Prostate gland (tissue), 2 donors: Measurements from ENCODE around the gene BMI1.

Experiments
- POLR2AphosphoS5 ChIP-seq: sonication (generic); formaldehyde crosslinking; IDR thresholded peaks from one replicate; pipeline ENCODE4 v1.6.1; 2017; ENCODE audit warnings: antibody characterized with exemption
- TF ChIP-seq, protein P1 (sequence below), 4 experiments: fragments of 200-600 bp in 2 of 4; fragments of 450-650 bp in 2 of 4; sonication (generic) in 2 of 4; IDR thresholded peaks; 1 replicate in 3 of 4; 2 replicates in 1 of 4; pipeline ENCODE4 v1.5.1; 2016 to 2019; ENCODE audit warnings: antibody characterized with exemption in 4 of 4, mild to moderate bottlenecking in 2 of 4, moderate library complexity in 2 of 4

DNA sequence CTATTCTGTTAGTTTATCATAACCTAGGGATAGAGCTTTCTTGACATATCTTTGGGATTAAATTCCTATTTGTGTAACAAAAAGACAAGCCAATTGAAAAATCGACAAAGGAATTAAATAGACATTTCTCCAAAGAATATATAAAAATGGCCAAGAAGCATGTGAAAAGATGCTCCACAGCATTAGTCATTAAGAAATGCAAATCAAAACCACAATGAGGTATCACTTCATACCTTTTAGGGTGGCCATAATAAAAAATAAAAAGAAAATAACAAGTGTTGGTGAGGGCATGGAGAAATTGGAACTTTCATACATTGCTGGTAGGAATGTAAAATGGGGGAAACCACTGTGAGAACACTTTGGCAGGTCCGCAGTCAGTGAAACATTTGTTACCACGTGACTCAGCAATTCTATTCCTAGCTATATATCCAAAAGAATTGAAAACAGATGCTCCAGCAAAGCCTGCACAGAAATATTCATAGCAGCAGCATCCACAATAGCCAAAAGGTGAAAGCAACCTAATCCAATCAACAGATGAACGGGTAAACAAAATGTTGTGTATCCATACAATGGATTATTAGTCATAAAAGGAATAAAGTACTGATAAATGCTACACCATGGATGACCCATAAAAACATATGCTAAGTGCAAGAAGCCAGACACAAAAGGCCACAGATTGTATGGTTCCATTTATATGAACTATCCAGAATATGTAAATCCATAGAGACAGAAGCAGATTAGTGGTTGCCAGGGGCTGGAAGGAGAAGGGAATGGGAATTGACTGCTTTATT, 44.9 kb downstream of the BMI1 start:
- TF ChIP-seq, protein P1, sequence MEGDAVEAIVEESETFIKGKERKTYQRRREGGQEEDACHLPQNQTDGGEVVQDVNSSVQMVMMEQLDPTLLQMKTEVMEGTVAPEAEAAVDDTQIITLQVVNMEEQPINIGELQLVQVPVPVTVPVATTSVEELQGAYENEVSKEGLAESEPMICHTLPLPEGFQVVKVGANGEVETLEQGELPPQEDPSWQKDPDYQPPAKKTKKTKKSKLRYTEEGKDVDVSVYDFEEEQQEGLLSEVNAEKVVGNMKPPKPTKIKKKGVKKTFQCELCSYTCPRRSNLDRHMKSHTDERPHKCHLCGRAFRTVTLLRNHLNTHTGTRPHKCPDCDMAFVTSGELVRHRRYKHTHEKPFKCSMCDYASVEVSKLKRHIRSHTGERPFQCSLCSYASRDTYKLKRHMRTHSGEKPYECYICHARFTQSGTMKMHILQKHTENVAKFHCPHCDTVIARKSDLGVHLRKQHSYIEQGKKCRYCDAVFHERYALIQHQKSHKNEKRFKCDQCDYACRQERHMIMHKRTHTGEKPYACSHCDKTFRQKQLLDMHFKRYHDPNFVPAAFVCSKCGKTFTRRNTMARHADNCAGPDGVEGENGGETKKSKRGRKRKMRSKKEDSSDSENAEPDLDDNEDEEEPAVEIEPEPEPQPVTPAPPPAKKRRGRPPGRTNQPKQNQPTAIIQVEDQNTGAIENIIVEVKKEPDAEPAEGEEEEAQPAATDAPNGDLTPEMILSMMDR (IDR thresholded peaks at IDR 0.05), result no peak
- no peak for TF ChIP-seq POLR2AphosphoS5
